Measurements from ENCODE around the gene RBM39. TPM values are rescaled to one million over a fixed set of nuclear protein-coding genes. Genes with fewer than 3 reads are reported as not detected.
"Not testable (repeated sequence)": the region's sequence is repeated elsewhere in the genome, so short reads cannot be mapped to it uniquely, and the experiment has no call there.

The RBM39 gene
- polyA plus RNA-seq, 1 donor, result 282 TPM

DNA sequence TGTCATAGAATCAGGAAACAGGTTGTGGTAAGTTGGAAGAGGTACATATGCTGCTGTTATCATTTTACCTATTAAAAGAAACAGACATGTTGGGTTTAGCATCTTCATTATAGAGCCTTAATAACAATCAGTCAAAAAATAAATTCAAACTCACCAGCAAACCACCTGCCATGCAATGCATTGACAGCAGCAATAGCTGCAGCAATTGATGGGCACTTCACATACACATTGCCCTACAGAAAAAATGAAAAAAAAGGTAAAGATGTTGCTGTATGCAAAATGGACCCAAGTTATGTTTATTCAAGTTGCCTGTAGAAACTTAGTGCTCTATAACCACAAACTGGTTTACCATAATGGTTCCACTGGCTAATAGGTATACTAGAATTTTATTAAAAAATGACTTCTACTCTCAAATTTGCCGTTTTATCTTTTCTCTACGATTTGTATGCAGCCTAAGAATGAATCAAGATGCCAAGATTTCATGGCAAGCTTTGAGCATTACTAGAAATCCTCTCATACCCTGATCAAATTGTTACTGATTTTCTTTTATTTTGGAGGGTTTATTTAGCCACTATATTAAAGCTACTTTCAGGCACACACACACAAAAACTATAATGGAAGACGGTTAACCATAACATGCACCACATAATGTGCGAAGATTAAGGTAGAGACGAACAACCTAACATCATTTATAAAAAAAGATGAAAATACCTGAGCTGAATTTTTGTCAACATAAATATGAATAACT, 37.4 kb downstream of the RBM39 start:
- no peak for DNase-seq

DNA sequence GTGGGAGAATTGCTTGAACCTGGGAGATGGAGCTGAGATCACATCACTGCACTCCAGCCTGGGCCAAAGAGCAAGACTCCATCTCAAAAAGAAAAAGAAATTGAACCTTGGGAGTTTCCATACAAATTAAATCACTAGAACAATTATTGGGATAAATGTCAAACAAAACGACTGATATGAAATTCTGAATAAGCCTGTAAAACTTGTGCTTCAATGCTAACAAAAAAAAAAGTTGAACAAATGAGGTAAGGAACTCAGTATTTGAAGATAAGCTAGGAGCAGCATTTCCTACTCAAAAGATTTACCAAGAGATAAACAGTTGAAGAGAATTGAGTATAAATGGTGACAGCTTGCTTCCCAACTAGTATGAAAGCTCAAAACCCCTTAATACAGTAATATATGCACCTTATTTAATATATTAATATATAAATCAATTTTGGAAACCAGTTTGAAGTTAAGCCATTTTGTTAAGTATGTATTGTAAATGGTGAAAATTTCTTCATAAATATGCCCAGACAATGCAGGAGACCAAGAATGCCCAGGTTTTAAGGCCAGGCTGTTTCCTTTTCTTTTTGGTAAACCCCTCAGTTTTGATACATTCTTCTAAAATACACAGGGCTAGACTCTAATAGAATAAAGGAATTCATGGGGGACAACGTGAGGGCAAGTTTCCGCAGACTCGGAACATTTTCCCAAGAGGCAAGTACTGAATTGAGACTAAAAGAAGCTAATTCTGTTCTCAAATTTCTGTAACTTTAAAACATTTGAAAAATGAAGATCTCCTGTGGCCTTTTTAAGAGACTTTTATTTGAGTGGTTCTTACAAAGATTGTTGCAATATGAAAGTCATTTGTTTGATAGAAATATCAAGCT, 39.0 kb downstream of the RBM39 start:
- DNase-seq, result no peak

DNA sequence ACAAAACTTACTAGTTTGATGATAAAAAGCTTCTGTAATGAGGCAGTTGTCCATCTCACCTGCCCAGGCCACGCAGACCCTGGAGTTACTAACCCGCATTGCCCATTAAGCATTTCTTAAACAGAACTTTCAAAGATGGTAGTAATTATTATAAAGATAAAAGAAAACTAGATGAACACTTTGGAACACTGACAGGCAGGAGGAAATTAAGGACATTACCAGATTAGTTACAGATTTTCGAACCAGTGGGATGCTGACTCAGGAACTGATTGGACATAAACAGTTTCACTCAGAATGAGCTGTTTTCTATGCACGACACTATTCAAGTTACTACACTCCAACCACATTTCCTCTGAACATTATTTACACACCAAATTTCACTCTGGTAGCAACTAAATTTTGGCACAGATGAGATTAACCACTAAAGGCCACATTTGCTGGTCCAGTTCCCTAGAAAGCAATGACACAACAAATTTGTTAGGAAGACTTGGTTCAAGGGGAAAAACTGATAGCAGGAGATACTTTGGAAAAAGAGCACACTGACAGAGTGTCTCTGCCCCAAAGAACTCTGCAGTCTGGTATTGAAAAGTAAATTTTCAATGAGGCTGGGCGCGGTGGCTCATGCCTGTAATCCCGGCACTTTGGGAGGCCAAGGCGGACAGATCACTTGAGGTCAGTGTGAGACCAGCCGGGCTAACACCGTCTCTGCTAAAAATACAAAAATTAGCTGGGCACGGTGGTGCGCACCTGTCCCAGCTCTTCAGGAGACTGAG, 39.8 kb downstream of the RBM39 start:
- DNase-seq, result no peak

DNA sequence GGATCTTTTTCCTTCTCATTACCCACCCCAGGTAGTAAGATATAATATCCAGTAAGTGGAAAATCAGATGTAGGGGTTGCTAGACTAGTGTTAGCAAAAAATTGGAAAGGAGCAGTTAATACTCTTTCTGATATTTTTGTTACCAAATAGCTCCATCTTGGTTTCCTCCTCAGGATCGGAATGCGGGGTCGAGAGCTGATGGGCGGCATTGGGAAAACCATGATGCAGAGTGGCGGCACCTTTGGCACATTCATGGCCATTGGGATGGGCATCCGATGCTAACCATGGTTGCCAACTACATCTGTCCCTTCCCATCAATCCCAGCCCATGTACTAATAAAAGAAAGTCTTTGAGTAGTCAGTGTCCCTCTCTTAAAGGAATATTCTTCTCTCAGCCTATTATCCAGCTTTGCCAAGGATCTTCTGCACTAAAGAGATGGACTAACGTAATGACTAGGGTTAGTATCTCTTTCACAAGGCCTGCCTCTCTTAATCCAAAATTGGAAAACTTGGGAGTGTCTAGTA, 41.4 kb downstream of the RBM39 start:
- DNase-seq, result no peak

DNA sequence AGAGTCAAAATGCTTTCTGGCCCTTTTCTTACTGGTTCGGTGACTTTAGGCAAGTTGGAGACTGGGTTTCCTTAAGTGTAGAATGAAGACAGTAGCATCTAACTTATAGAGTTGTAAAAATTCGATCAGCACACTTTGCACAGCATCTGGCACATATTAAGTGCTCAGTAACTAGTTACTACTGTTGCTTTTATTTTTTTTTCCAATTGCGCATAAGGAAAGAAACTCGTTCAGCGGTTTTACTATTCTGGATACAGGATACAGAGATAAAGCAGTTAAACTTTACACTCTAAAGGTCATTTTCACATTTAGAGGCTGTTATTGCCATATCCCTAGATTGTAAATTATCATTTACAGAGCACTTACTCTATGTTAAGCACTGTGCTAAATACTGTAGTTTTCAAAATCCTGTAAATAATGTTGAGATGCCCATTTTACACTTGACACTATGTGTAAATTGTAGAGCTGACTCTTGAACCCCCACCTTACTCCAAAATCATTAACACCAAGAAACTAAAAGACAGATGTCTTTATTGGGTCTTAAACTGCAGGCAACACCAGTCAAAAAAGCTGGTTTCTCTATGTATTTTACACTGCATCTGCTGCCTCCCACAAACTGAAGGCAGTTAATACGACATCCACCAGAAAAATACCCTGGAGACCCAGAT, 42.0 kb downstream of the RBM39 start:
- no peak for DNase-seq

DNA sequence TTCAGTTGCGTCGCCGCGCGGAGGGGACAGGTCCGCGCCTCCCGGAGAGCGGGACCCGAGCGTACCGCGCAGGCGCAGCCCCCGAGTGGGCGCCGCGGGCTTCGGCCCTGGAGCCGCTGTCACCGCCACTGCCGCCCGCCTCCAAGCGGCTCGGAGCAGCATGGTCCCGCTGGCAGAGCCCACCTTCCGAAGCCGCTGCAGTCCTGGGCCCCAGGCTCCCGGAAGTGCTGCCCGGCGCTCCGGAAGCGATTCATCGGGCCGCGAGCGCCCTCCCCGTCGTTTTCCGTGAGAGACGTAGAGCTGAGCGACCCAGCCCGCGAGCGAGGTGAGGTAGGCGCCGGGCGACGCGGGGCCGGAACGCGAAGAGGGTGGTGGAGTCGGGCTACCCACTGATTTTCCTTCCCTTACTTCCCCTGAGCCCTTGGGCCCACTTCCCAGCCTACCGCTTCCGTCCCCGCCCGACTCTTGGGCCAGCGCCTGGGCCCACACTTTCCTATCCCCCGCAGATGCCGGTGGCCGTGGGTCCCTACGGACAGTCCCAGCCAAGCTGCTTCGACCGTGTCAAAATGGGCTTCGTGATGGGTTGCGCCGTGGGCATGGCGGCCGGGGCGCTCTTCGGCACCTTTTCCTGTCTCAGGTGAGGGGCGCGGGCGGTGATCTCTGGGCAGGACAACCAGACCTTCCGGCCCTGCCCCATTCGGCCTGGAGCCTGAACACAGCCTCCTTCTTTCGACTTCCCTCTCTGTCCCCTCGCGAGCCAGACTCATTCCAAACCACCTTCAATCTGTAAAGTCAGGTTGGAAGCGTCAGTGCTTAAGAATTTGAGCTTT, 42.7 kb downstream of the RBM39 start, which contains the start of the genes NFS1 and ROMO1:
Gene NFS1, minus strand, starts transcription at position 226 of the 830 bp plus-strand sequence. Its CDS starts 64 bp downstream, at position 162.
Gene ROMO1, plus strand, starts transcription at position 279 of the 830 bp plus-strand sequence. Its CDS starts 228 bp downstream, at position 507.
- DNase-seq, result peak; percentile 92

DNA sequence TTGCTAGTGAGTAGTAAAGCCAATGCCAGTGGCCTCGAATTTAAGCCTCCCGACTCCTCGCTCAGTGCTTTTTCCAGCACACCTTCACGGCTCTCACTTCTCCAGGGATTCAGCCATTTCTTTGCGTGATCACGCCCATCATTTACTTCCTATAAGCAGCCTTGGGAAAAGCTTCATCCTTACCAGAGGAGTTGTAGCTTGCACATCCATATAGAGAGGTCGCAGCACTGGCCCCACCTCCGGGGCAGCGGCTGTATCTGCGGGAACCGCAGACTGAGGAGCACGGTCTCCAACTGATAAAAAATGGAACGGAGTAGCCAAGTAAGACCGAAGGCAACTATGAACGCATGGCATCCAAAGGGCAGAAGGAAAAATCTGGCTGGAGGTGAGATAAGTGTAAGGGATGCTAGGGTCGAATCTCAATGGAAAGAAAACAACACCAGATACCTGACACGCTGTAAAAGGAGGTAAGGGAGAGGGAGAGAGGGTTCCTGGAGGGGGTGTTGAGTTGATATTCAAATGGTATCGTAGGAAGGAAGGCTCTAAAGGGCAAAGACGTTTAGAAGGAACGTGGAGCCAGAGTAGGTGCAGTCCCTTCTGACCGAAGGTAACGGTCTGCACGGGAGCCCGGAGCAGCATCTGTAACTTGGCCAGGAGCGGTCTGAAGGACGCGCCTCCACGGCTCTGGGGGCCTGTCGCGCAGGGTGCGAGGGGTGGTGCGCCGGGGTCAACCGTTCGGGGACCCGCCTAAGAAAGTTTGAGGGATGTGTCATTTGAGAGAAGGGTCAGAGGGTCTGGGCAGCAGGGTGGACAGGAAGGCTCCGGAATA, 43.5 kb downstream of the RBM39 start:
- DNase-seq, result no peak

DNA sequence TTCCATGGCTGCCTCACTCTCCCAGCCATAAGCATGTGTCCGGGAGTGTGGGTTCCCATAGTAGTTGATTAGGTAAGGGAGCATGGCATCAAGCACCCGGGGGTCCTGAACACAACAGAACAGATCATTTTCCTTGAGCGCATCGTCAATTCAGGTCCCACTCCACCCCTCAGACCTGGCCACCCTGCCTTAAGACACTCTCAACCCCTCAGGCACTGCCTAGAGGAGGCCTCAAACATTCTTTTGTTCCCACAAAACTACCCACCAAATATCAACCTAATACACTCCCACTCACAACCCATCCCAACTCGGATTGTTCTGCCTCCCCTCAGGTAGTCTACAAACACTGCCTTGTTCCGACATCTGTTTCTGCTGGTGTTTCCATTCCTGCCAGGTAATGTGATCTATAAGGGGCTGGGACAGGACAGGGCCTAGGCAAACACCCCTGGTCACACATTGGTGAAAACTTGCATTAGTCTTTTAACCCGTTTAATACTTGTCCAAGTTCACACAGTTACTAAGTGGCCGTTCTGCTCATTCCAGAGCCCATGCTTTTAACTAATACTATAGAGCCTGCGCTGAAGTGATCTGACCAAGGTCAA, 44.3 kb downstream of the RBM39 start:
- DNase-seq, result no peak

DNA sequence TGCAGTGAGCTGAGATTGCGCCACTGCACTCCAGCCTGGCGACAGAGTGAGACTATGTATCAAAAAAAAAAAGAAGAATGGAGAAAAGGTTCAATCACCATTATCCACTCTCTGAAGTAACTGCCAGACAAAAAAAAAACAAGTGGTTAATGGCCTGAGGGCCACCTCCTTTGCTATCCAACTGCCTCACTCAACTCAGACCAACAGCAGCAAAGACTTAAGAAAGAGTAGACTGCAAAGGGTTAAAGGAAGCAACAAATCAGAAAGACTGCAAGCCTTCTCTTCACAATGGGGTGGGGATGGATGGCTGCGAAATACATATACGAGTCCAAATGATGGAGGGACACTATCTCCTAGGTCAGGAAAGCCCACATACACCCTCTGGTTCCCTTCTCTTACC, 46.1 kb downstream of the RBM39 start:
- DNase-seq, result no peak

DNA sequence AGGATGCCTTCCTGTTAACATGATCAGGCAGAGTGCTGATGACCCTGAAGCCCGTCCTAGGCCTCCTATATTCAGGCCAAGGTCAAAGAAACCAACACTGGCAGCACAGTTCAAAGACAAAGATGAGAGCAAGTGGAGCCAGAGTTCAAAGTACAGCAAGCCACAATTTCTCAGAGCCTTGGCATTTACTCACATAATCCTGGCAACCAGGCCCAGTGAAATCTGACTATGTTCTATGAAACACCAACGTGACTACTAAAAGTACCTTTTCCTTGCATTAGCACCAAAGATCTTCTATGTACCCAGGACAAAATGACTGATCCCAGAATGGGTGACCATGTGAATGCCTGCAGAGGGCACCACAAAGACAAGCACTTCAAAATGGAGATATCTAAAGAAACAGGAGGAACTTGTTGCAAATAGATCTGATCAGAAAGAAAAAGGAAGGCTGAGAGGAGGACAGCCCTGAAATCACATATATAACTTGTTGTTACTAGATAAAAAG, 46.8 kb downstream of the RBM39 start:
- no peak for DNase-seq

DNA sequence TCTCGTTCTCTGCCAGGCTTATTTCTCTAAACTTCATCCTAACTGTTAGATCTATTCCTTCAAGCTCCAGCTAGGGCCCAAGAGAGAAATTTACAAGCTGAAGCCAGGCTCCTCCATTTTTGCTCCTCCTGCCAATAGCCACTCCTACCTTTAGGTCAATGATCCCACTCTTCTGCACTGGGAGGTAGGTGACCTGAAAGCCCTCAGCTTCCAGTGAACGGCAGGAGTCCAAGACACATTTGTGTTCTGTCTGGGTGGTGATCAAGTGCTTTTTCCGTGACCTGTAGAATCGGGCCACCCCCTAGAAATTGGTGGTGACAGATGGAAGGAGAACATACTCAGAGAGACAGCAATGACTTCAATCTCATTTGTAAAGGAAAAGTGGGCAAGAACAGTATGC, 51.8 kb downstream of the RBM39 start:
- no peak for DNase-seq

DNA sequence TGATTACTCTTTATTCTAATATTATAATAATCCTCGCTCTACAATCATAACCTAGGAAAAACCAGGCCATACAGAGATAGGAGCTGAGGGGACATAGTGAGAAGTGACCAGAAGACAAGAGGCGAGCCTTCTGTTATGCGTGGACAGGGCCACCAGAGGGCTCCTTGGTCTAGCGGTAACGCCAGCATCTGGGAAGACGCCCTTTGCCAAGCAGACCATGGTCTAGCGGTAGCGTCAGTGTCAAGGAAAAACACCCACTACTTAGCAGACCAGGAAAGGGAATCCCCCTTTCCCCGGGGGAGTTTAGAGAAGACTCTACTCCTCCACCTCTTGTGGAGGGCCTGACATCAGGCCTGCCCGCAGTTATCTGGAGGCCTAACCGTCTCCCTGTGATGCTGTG, 55.2 kb downstream of the RBM39 start:
- DNase-seq, result not testable (repeated sequence)

DNA sequence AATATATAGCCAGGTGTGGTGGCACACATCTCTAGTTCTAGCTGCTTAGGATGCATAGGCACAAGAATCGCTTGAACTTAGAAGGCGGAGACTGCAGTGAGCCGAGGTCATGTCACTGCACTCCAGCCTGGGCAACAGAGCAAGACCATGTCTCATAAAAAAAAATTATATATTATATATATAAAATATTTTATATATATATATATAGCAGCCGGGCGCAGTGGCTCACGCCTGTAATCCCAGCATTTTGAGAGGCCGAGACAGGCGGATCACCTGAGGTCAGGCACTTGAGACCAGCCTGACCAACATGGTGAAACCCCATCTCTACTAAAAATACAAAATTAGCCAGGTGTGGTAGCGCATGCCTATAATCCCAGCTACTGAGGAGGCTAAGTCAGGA, 56.7 kb downstream of the RBM39 start:
- not testable (repeated sequence) for DNase-seq

DNA sequence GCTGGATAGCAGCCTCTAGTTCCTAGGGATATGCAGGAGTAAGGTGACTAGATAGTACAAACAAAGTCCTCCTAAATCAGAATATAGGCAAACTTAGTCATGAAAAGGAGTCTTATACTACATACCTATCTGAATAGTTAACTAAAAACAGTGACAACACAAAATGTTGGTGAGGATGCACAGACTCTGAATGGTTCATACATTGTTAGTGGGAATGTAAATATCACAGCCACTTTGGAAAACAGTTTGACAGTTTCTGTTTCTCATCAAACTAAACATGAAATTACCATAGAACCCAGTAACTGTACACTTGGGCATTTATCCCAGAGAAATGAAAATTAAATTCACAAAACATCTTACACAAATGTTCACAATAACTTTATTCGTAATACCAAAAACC, 60.1 kb downstream of the RBM39 start:
- DNase-seq, result no peak

DNA sequence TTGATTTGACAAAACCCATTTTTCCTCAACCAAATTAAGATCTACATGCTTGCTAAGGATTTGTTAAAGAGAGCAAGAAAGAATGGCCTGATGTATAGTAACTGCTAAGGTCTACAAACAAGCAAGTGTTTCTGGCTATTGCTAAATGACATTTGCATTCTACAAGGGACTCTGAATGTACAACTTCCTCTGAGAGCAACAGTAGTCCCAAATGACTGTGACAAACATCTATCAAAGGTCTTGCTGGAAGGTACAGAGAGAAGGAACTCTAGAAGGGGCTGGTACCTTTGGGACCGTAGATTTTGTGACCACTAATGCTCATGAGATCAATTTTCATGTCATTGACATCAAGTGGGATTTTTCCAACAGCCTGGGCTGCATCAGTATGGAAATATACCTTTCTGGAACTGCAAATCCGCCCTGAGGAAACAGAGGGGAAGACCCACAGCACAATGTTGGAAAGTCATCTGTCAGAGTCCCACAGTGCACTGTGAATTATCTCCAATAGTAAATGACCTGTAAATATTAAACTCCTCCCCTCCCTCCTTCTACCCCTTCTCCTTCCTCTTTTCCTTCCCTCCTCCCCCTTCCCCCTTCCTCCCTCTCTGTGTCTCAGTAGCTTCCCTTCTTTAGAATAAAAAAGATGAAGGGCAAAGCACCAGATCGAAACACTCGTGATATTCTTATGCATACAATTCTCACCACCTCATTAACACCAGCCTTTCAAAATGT, 61.4 kb downstream of the RBM39 start:
- DNase-seq, result no peak

DNA sequence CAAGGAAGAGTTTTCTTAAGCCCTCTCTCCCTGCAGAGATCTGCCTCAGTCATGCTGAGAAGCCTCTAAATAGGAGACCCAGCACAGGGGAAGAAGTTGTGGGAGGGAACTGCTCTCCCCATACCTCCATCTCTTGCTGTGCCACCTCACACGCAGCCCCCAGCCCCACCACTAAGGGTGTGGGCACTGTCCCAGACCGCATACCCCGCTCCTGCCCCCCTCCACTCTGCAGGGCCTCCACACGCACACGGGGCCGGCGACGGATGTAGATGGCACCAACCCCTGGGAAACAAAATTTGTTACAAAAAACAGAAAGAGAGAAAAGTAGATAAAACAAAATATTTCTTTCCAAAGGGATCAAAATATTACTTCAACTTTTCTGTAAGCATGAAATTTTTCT, 67.1 kb downstream of the RBM39 start:
- DNase-seq, result no peak

DNA sequence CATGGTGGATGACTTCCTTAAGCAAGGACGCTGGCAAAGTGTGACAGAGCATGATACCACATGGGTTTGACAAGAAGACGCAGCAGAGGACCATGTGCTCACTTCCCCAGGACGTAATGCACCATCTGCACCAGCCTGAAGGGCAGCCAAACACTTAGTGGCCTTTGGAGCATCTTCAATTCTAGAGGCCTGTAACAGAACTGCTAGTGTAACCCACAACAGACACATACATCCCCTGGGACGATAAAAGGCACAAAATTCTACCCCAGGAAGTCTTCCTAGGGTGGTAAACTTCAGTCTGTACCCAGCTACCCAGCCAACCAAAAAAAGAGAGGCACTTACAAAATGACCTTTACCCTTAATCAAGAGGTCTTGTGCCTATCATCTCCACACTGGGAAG, 68.2 kb downstream of the RBM39 start:
- DNase-seq, result no peak

DNA sequence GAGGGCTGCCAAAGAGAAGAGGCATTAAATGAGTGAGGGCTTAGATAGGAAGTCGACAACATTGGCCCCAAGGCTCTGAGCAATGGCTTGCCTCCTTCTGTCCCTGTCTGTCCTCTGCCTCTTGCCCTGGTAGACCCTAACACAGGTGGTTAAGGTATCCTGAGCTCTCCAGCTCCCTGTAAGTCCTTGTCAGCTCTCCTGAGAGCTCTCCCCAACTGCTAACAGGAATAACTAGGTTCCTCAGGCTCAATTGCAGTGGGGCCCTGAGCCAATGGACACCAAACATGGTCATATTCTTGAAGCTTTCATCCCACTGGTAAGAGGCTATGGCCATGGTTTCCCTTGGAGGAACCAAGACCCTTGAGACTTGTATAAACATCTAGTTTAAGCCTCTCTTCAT, 72.4 kb downstream of the RBM39 start:
- DNase-seq, result no peak

DNA sequence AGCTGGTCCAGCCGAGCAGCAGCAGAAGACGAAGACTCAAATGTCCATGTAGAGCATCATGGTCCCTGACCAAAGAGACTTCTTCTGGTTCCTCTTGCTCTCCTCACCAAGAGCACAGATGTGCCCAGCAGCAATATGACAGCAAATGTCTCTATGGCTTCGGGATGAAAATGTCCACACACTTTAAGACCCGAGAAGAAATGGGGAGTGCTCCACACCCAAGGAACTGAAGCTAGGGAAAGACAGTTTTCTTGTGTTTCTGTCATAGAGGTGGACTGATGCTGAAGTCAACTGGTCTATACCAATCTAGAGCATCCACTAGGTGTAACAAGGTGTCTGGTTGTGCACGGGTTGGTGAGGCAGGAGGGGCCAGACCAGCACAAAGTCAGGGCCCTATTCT, 72.8 kb downstream of the RBM39 start:
- no peak for DNase-seq
